Fibroblast of pulmonary artery (primary cell): ENCODE measurements around the gene STAT6.
"Not testable (repeated sequence)": the region's sequence is repeated elsewhere in the genome, so short reads cannot be mapped to it uniquely, and the experiment has no call there.

Source experiments
- DNase-seq: peaks from one replicate; pipeline ENCODE4 v3.0.0-alpha.2; 2010; ENCODE audit warnings: low read depth
- H3K4me3 ChIP-seq: replicated peaks from 2 replicates; pipeline ENCODE4 v1.5.1; 2011; ENCODE audit warnings: low read depth, mild to moderate bottlenecking, control low read depth, low read length, moderate library complexity
- CTCF ChIP-seq: IDR thresholded peaks from 2 replicates; pipeline ENCODE4 v1.5.1; 2011; ENCODE audit warnings: mild to moderate bottlenecking, control low read depth, low read length, inconsistent platforms; ENCODE audit errors: missing control alignments

Gene STAT6

GRCh38 chr12:57085999-57086492 is 25.1 kb downstream of the STAT6 start:
- TF ChIP-seq CTCF: no peak
- peak overlapping the region; percentile 79 for H3K4me3 ChIP-seq
- peak; percentile 72 for DNase-seq

- H3K4me3 ChIP-seq: no peak overlapping the region
- no peak for DNase-seq
- TF ChIP-seq CTCF: no peak
Observed at GRCh38 chr12:57080855-57081254, 30.3 kb downstream of the STAT6 start.

- H3K4me3 ChIP-seq: no peak overlapping the region
- no peak for DNase-seq
- TF ChIP-seq CTCF: no peak
Observed at GRCh38 chr12:57079821-57080220, 31.3 kb downstream of the STAT6 start.

- no peak for TF ChIP-seq CTCF
- peak within 1 kb of the TSS; percentile 80 for H3K4me3 ChIP-seq
Observed at GRCh38 chr12:57078519-57079404, 32.4 kb downstream of the STAT6 start, which contains the start of gene NEMP1. Gene NEMP1, minus strand, starts transcription at chr12:57078791. Its CDS starts 46 bp downstream, at chr12:57078745.

GRCh38 chr12:57073566-57074450 is 37.4 kb downstream of the STAT6 start:
- not testable (repeated sequence) for H3K4me3 ChIP-seq, DNase-seq

More at GRCh38 chr12:57078519-57079404, 32.4 kb downstream of the STAT6 start, which contains the start of gene NEMP1:
- peak; percentile 100 for DNase-seq

GRCh38 chr12:57072661-57073060 is 38.5 kb downstream of the STAT6 start:
- TF ChIP-seq CTCF: no peak
- DNase-seq: no peak
- H3K4me3 ChIP-seq: no peak overlapping the region

- peak; percentile 95 for DNase-seq
- no peak overlapping the region for H3K4me3 ChIP-seq
- peak; percentile 98 for TF ChIP-seq CTCF
Observed at GRCh38 chr12:57069523-57069922, 41.6 kb downstream of the STAT6 start.
